Skeletal muscle satellite cell (primary cell): ENCODE results near the gene CNTN4.
"Not testable (repeated sequence)": the region's sequence is repeated elsewhere in the genome, so short reads cannot be mapped to it uniquely, and the experiment has no call there.

Experiments
- H3K27me3 ChIP-seq: 2 replicates; pipeline ENCODE4 v1.7.0; 2013; ENCODE audit warnings: low read length; ENCODE audit not compliant: control insufficient read depth, insufficient read depth
- H3K36me3 ChIP-seq: 2 replicates; pipeline ENCODE4 v1.7.0; 2013; ENCODE audit warnings: mild to moderate bottlenecking, control low read depth, low read length; ENCODE audit not compliant: insufficient read depth
- H3K4me1 ChIP-seq: 2 replicates; pipeline ENCODE4 v1.7.0; 2013; ENCODE audit warnings: low read length; ENCODE audit not compliant: control insufficient read depth, insufficient read depth
- H3K4me2 ChIP-seq: 2 replicates; pipeline ENCODE4 v1.7.0; 2013; ENCODE audit warnings: mild to moderate bottlenecking, low read length
- H3K4me3 ChIP-seq: 2 replicates; pipeline ENCODE4 v1.7.0; 2013; ENCODE audit warnings: low read length
- H3K9ac ChIP-seq: 2 replicates; pipeline ENCODE4 v1.7.0; 2013; ENCODE audit warnings: mild to moderate bottlenecking, low read depth, low read length, moderate library complexity
- H3K9me3 ChIP-seq: replicated peaks from 2 replicates; pipeline ENCODE4 v1.7.0; 2013; ENCODE audit warnings: mild to moderate bottlenecking, control low read depth, low read length

CNTN4 gene

DNA sequence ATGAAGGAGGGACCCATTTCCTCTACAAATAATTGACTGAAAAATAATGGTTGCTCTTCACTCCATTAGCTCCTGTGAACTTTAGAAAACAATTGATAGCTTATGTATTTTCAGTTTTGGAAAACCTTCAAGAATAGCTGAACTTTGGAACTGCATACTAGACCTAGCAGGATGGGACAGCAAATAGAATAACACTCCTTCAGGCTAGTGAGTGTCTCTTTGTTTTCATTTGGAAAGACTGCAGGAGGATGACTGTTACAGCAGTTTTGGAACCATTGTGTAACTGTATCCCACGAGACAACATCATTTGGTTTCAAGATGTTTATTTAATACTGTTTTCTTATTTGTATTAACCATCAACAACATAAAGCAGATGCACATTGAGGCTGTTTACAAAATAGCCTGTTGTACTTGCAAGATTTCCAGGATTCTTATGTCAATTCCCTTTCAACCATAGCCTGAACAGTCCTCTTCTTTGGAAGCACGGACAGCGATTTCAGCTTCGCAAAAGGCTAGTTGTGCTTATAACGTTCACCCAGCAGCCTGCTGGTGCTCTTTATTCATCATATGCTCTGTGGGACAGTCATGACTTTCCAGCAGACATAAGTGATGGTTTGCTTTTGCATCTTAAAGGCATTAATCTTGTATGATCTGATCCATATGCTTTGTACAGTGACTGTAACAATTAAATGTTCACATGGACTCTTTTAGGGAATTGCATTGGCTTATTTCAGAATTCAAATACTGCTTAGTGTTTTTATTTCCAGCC is 676.0 kb downstream of the CNTN4 start:
- no peak overlapping the region for H3K4me2 ChIP-seq
- no peaks in the 10 kb centered on the region for H3K27me3 ChIP-seq
- H3K9me3 ChIP-seq: no peaks in the 10 kb centered on the region
- no peaks in the 10 kb centered on the region for H3K4me1 ChIP-seq
- no peak overlapping the region for H3K9ac ChIP-seq
- H3K4me3 ChIP-seq: no peak overlapping the region
- no peaks in the 10 kb centered on the region for H3K36me3 ChIP-seq

- H3K27me3 ChIP-seq: no peaks in the 10 kb centered on the region
- H3K4me2 ChIP-seq: no peak overlapping the region
- H3K4me1 ChIP-seq: no peaks in the 10 kb centered on the region
- H3K4me3 ChIP-seq: no peak overlapping the region
- H3K9me3 ChIP-seq: peaks cover 4% of the 10 kb centered on the region
- no peaks in the 10 kb centered on the region for H3K36me3 ChIP-seq
- no peak overlapping the region for H3K9ac ChIP-seq
These were observed 684.6 kb downstream of the CNTN4 start for GRCh38 chr3:2783261-2783660.

- Histone ChIP-seq H3K27me3 (no peaks in the 10 kb centered on the region), H3K4me2 (no peak overlapping the region), H3K9ac (no peak overlapping the region), H3K4me1 (no peaks in the 10 kb centered on the region), H3K9me3 (peaks cover 4% of the 10 kb centered on the region), H3K36me3 (no peaks in the 10 kb centered on the region), H3K4me3 (no peak overlapping the region)
These were observed 686.0 kb downstream of the CNTN4 start for GRCh38 chr3:2784627-2785026.

GRCh38 chr3:2790266-2790815 is 691.7 kb downstream of the CNTN4 start:
- Histone ChIP-seq H3K9me3 (peaks cover 18% of the 10 kb centered on the region), H3K27me3 (no peaks in the 10 kb centered on the region), H3K4me3 (no peak overlapping the region), H3K4me2 (no peak overlapping the region), H3K36me3 (no peaks in the 10 kb centered on the region), H3K4me1 (no peaks in the 10 kb centered on the region), H3K9ac (no peak overlapping the region)

DNA sequence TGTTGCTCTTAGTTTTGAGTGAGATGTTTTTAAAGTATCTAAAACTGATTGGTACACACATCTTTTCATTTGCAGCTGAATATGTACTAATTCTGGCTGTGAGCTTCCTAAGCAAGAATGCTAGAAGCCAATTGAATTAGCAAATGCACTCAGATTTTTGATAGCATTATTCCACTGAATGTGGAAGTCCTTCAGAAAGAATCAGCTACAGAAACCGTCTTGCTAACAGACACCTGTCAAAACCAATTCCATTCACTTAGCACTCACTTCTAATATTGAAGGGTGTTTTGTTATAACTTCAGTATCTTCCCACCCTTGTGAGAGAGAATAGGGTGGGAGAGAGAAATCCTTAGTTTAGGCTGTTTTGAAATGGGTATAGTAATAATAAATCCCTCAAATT is 693.8 kb downstream of the CNTN4 start:
- Histone ChIP-seq H3K4me1 (no peaks in the 10 kb centered on the region), H3K4me2 (no peak overlapping the region), H3K36me3 (no peaks in the 10 kb centered on the region), H3K27me3 (no peaks in the 10 kb centered on the region), H3K4me3 (no peak overlapping the region), H3K9ac (no peak overlapping the region), H3K9me3 (peaks cover 16% of the 10 kb centered on the region)

GRCh38 chr3:2793987-2794386 is 695.3 kb downstream of the CNTN4 start:
- H3K36me3 ChIP-seq: no peaks in the 10 kb centered on the region
- peaks cover 14% of the 10 kb centered on the region for H3K9me3 ChIP-seq
- H3K4me2 ChIP-seq: no peak overlapping the region

DNA sequence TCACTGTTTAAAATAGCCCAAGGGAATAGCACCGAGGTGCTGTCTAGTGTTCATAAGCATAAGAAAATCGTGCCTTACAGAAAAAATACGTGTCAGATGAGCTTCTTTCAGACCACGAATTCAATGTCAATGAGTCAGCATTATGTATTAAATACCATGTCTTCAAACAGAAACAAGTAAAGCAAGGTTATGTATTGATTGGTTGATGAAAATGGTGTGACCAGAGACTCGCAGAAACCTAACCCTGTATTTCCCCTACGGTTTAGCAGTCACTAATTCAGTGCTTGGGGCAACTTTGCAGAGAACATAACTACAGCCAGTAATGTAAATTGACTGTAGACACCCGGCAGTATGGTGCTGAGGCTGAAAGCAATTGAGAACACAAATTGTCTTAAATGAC is 703.8 kb downstream of the CNTN4 start:
- Histone ChIP-seq H3K4me2 (no peak overlapping the region), H3K36me3 (no peaks in the 10 kb centered on the region), H3K27me3 (no peaks in the 10 kb centered on the region), H3K4me3 (no peak overlapping the region), H3K9me3 (no peaks in the 10 kb centered on the region), H3K9ac (no peak overlapping the region), H3K4me1 (no peaks in the 10 kb centered on the region)

More at GRCh38 chr3:2793987-2794386, 695.3 kb downstream of the CNTN4 start:
- no peaks in the 10 kb centered on the region for H3K27me3 ChIP-seq
- H3K4me1 ChIP-seq: no peaks in the 10 kb centered on the region
- H3K4me3 ChIP-seq: no peak overlapping the region
- no peak overlapping the region for H3K9ac ChIP-seq

GRCh38 chr3:2807514-2807913 is 708.8 kb downstream of the CNTN4 start:
- Histone ChIP-seq H3K4me2 (no peak overlapping the region), H3K9me3 (peaks cover 3% of the 10 kb centered on the region), H3K27me3 (no peaks in the 10 kb centered on the region), H3K36me3 (no peaks in the 10 kb centered on the region), H3K4me1 (no peaks in the 10 kb centered on the region), H3K9ac (no peak overlapping the region), H3K4me3 (no peak overlapping the region)

DNA sequence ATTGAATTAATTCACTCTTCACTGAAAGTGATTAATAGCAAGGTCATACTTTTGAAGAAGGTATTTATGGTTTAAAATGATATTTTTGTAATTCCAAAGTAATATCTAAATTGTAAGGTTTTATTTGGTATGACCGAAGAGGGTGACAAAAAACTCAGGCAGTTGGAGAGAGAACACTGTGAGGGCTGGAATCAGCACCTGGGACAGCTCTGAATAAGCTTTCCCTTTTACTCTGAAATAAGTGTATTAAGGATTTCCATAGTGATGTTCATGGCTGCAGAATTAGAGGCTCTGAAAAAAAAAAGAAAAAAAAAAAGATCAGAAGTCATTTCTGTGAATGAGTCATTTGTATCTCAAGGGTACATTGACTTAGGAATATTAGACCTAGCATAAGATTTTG is 712.1 kb downstream of the CNTN4 start:
- H3K4me2 ChIP-seq: no peak overlapping the region
- H3K4me3 ChIP-seq: no peak overlapping the region
- H3K9ac ChIP-seq: no peak overlapping the region
- peaks cover 9% of the 10 kb centered on the region for H3K9me3 ChIP-seq
- no peaks in the 10 kb centered on the region for H3K36me3 ChIP-seq
- no peaks in the 10 kb centered on the region for H3K4me1 ChIP-seq
- no peaks in the 10 kb centered on the region for H3K27me3 ChIP-seq

DNA sequence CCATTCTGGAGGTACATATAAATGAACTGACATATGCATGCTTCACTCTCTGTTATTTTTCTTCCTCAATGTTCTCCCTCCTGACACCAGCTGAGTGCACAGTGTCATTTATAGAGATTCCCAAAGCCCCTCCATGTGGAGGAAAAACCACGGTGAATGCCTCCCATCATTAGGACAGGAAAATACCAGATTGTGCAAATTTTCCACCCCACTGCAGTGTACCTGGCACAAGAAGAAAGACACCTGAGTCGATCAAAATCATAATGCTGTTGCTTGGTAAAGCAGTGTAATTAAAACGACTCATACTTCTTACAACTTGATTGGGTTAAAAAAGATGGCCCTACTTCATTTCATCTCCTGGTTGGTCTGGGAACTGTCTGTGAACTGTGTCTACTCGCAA is 720.9 kb downstream of the CNTN4 start:
- Histone ChIP-seq H3K36me3 (no peaks in the 10 kb centered on the region), H3K4me3 (no peak overlapping the region), H3K9me3 (peaks cover 5% of the 10 kb centered on the region), H3K27me3 (no peaks in the 10 kb centered on the region), H3K4me2 (no peak overlapping the region), H3K9ac (no peak overlapping the region), H3K4me1 (no peaks in the 10 kb centered on the region)

DNA sequence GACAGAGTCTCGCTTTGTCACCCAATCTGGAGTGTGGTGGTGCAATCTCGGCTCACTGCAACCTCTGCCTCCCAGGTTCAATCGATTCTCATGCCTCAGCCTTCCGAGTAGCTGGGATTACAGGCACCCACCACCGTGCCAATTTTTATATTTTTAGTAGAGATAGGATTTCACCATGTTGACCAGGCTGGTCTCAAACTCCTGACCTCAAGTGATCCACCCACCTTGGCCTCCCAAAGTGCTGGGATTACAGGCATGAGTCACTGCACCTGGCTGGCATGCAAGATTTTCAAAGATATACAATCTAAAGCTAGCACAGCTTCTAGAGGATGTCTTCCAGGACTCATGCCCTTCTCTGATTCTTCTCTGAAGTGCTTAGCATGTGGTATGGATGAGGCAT is 722.3 kb downstream of the CNTN4 start:
- not testable (repeated sequence) for H3K4me1 ChIP-seq, H3K9ac ChIP-seq, H3K4me3 ChIP-seq, H3K4me2 ChIP-seq, H3K9me3 ChIP-seq, H3K36me3 ChIP-seq, H3K27me3 ChIP-seq

- Histone ChIP-seq H3K27me3 (no peaks in the 10 kb centered on the region), H3K9me3 (no peaks in the 10 kb centered on the region), H3K4me3 (no peak overlapping the region), H3K36me3 (no peaks in the 10 kb centered on the region), H3K4me2 (no peak overlapping the region), H3K9ac (no peak overlapping the region), H3K4me1 (no peaks in the 10 kb centered on the region)
These were observed 723.9 kb downstream of the CNTN4 start for GRCh38 chr3:2822611-2823010.
